H9 (cell line): ENCODE measurements around the gene DSTN. TPM values are rescaled to one million over a fixed set of nuclear protein-coding genes. Genes with fewer than 3 reads are reported as not detected.

Source experiments
- DNase-seq: peaks from one replicate; pipeline ENCODE4 v3.0.0-alpha.2; 2017
- H2AFZ ChIP-seq: one replicate; pipeline ENCODE4 v1.6.1; 2013; ENCODE audit warnings: mild to moderate bottlenecking, low read length, control low read depth, moderate library complexity
- H2AK5ac ChIP-seq: 2 replicates; pipeline ENCODE4 v1.6.1; 2013; ENCODE audit warnings: low read length, control low read depth, mixed read lengths; ENCODE audit not compliant: insufficient read length
- H2BK120ac ChIP-seq: one replicate; pipeline ENCODE4 v1.6.1; 2013; ENCODE audit warnings: low read depth, mild to moderate bottlenecking, low read length, control low read depth, inconsistent platforms; ENCODE audit not compliant: poor library complexity, severe bottlenecking
- H2BK12ac ChIP-seq: 2 replicates; pipeline ENCODE4 v1.6.1; 2013; ENCODE audit warnings: low read length, control low read depth, mixed read lengths, low read depth; ENCODE audit not compliant: insufficient read length
- H2BK15ac ChIP-seq: 2 replicates; pipeline ENCODE4 v1.6.1; 2013; ENCODE audit warnings: low read depth, low read length, control low read depth
- H2BK20ac ChIP-seq: one replicate; pipeline ENCODE4 v1.6.1; 2013; ENCODE audit warnings: low read depth, mild to moderate bottlenecking, low read length, control low read depth, inconsistent platforms; ENCODE audit not compliant: poor library complexity, severe bottlenecking
- H2BK5ac ChIP-seq: 2 replicates; pipeline ENCODE4 v1.6.1; 2013; ENCODE audit warnings: low read length, control low read depth, mixed read lengths; ENCODE audit not compliant: insufficient read length
- H3K14ac ChIP-seq: 2 replicates; pipeline ENCODE4 v1.6.1; 2013; ENCODE audit warnings: low read length, control low read depth; ENCODE audit not compliant: insufficient read depth
- H3K18ac ChIP-seq: 2 replicates; pipeline ENCODE4 v1.6.1; 2013; ENCODE audit warnings: low read depth, mild to moderate bottlenecking, mixed read lengths, low read length, control low read depth; ENCODE audit not compliant: insufficient read length
- H3K23ac ChIP-seq: 2 replicates; pipeline ENCODE4 v1.6.1; 2013; ENCODE audit warnings: low read length, control low read depth, mixed read lengths, low read depth; ENCODE audit not compliant: insufficient read length
- H3K23me2 ChIP-seq: 2 replicates; pipeline ENCODE4 v1.6.1; 2013; ENCODE audit warnings: low read depth, mild to moderate bottlenecking, mixed read lengths, low read length, control low read depth; ENCODE audit not compliant: insufficient read length, poor library complexity, severe bottlenecking
- H3K27ac ChIP-seq: 2 replicates; pipeline ENCODE4 v1.5.1; 2013; ENCODE audit warnings: low read length, control low read depth, mixed read lengths, low read depth; ENCODE audit not compliant: insufficient read length
- H3K27me3 ChIP-seq: 2 replicates; pipeline ENCODE4 v1.6.1; 2013; ENCODE audit warnings: low read length, control low read depth, inconsistent platforms; ENCODE audit not compliant: insufficient read depth
- H3K4ac ChIP-seq: 2 replicates; pipeline ENCODE4 v1.6.1; 2013; ENCODE audit warnings: low read depth, mild to moderate bottlenecking, control low read depth, inconsistent platforms, low read length, moderate library complexity
- H3K4me1 ChIP-seq: 2 replicates; pipeline ENCODE4 v1.6.1; 2013; ENCODE audit warnings: low read length, control low read depth, inconsistent platforms; ENCODE audit not compliant: insufficient read depth
- H3K4me2 ChIP-seq: 2 replicates; pipeline ENCODE4 v1.6.1; 2013; ENCODE audit warnings: low read length, control low read depth, mixed read lengths; ENCODE audit not compliant: insufficient read length, insufficient read depth
- H3K56ac ChIP-seq: 2 replicates; pipeline ENCODE4 v1.6.1; 2013; ENCODE audit warnings: low read depth, mild to moderate bottlenecking, mixed read lengths, low read length, control low read depth; ENCODE audit not compliant: insufficient read length
- H3K79me1 ChIP-seq: 2 replicates; pipeline ENCODE4 v1.6.1; 2013; ENCODE audit warnings: low read depth, mild to moderate bottlenecking, moderate library complexity, low read length, control low read depth, inconsistent platforms; ENCODE audit not compliant: insufficient read depth, poor library complexity, severe bottlenecking
- H3K79me2 ChIP-seq: 2 replicates; pipeline ENCODE4 v1.6.1; 2013; ENCODE audit warnings: low read length, control low read depth, inconsistent platforms; ENCODE audit not compliant: insufficient read depth
- H3K9ac ChIP-seq: 2 replicates; pipeline ENCODE4 v1.6.1; 2013; ENCODE audit warnings: low read length, control low read depth, mixed read lengths; ENCODE audit not compliant: insufficient read length; ENCODE audit errors: extremely low read depth
- H3K9me3 ChIP-seq: one replicate; pipeline ENCODE4 v1.6.1; 2013; ENCODE audit warnings: low read depth, low read length, inconsistent platforms; ENCODE audit not compliant: control insufficient read depth
- H3T11ph ChIP-seq: one replicate; pipeline ENCODE4 v1.6.1; 2013; ENCODE audit warnings: mild to moderate bottlenecking, low read length, control low read depth, inconsistent platforms
- H4K20me1 ChIP-seq: one replicate; pipeline ENCODE4 v1.6.1; 2013; ENCODE audit not compliant: control insufficient read depth, insufficient read length, insufficient read depth
- H4K5ac ChIP-seq: 2 replicates; pipeline ENCODE4 v1.6.1; 2013; ENCODE audit warnings: low read depth, mild to moderate bottlenecking, mixed read lengths, low read length, control low read depth; ENCODE audit not compliant: insufficient read length
- H4K8ac ChIP-seq: replicated peaks from 2 replicates; pipeline ENCODE4 v1.6.1; 2013; ENCODE audit warnings: low read length, control low read depth, mixed read lengths, low read depth; ENCODE audit not compliant: insufficient read length
- H4K91ac ChIP-seq: 2 replicates; pipeline ENCODE4 v1.6.1; 2013; ENCODE audit warnings: low read depth, mild to moderate bottlenecking, moderate library complexity, mixed read lengths, low read length, control low read depth; ENCODE audit not compliant: insufficient read length
- H3K27ac Mint-ChIP-seq, 3 experiments: 2 replicates in 2 of 3; 3 replicates in 1 of 3; pipeline ENCODE4 v1.8.0; 2020 to 2021; ENCODE audit warnings: mixed read lengths in 3 of 3, mild to moderate bottlenecking in 1 of 3, moderate library complexity in 1 of 3
- H3K27me3 Mint-ChIP-seq: 2 replicates; pipeline ENCODE4 v1.8.0; 2021; ENCODE audit warnings: low read depth, mild to moderate bottlenecking, moderate library complexity, mixed read lengths
- H3K36me3 Mint-ChIP-seq, 3 experiments: 2 replicates in 2 of 3; 3 replicates in 1 of 3; pipeline ENCODE4 v1.8.0; 2020 to 2021; ENCODE audit warnings: low read depth in 3 of 3, mixed read lengths in 3 of 3; ENCODE audit not compliant: insufficient read depth in 1 of 3
- H3K4me1 Mint-ChIP-seq, 2 experiments: 2 replicates each; pipeline ENCODE4 v1.8.0; 2020; ENCODE audit warnings: mixed read lengths in 2 of 2
- H3K4me3 Mint-ChIP-seq, 2 experiments: 2 replicates in 1 of 2; 3 replicates in 1 of 2; pipeline ENCODE4 v1.8.0; 2020 to 2021; ENCODE audit warnings: mild to moderate bottlenecking in 2 of 2, mixed read lengths in 2 of 2, moderate library complexity in 1 of 2
- H3K9me3 Mint-ChIP-seq, 2 experiments: 2 replicates in 1 of 2; 3 replicates in 1 of 2; pipeline ENCODE4 v1.8.0; 2020; ENCODE audit warnings: mild to moderate bottlenecking in 2 of 2, mixed read lengths in 2 of 2, moderate library complexity in 1 of 2
- WGBS: extraction: QIAGEN DNeasy Blood & Tissue Kit; methylation state at CpG from one replicate; pipeline ENCODE4 v1.1.7; 2013; ENCODE audit warnings: missing lambda C conversion rate, low lambda C conversion rate, mixed read lengths; ENCODE audit not compliant: insufficient read length; ENCODE audit errors: extremely low coverage; 5-methylcytosine and 5-hydroxymethylcytosine counted together
- total RNA-seq: library from RNA; stranded (reverse); gene quantifications from 2 replicates; pipeline ENCODE4 v1.2.1, GENCODE V29; 2021
- TF ChIP-seq, protein P1 (sequence below): fragments of 200-600 bp; sonication (generic); conservative IDR thresholded peaks from 3 replicates; pipeline ENCODE4 v1.8.0; 2021; ENCODE audit warnings: antibody characterized with exemption, mild to moderate bottlenecking

Gene DSTN
- total RNA-seq, 1 experiment from 2014 or later, result 145 TPM

DNA sequence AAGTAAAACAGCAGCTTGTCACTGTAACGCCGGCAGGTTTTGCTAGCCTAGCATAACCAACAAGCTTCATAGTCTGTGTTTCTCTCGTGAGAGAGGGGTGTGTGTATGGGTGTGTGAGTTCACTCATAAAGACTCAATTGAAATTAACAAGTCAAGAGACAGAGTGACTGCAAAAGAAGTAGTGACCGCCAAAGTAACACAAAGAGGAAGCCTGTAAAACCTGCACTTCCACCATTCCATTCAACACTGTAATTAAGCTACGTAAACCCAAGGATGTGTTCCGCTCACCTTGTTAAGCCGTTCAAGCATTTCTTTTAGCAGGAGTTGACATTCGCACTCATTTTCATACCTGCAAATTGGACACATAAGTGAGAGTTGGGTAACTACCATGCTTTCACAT, 45.3 kb upstream of the DSTN start:
- Histone ChIP-seq H4K91ac (no peak overlapping the region), H3K23me2 (no peaks in the 10 kb centered on the region), H3K4me1 (no peaks in the 10 kb centered on the region), H3T11ph (no peak overlapping the region), H4K8ac (no peak overlapping the region), H3K27me3 (no peaks in the 10 kb centered on the region), H3K9me3 (no peaks in the 10 kb centered on the region), H3K4ac (no peak overlapping the region), H3K23ac (no peak overlapping the region), H3K79me2 (no peaks in the 10 kb centered on the region), H2BK5ac (no peak overlapping the region), H3K56ac (no peak overlapping the region), H2AK5ac (no peak overlapping the region), H3K9ac (no peak overlapping the region), H3K4me2 (no peak overlapping the region), H3K18ac (no peak overlapping the region), H2BK12ac (no peak overlapping the region), H2BK15ac (no peak overlapping the region), H4K5ac (no peak overlapping the region), H3K27ac (no peak overlapping the region), H2BK20ac (no peak overlapping the region), H2AFZ (no peak overlapping the region), H4K20me1 (no peaks in the 10 kb centered on the region), H3K14ac (no peak overlapping the region), H3K79me1 (no peaks in the 10 kb centered on the region), H2BK120ac (no peak overlapping the region)
- no peak for DNase-seq
- Mint-ChIP-seq H3K27ac (no peak overlapping the region), H3K9me3 (no peaks in the 10 kb centered on the region), H3K4me3 (no peak overlapping the region), H3K36me3 (no peaks in the 10 kb centered on the region; a peak in 1 of 7 replicates), H3K4me1 (peaks cover 5 to 10% of the 10 kb centered on the region in 2 experiments), H3K27me3 (peaks cover 5% of the 10 kb centered on the region)
- no CpG with 5 or more reads among the region's 8 CpGs for WGBS
- TF ChIP-seq, protein P1, sequence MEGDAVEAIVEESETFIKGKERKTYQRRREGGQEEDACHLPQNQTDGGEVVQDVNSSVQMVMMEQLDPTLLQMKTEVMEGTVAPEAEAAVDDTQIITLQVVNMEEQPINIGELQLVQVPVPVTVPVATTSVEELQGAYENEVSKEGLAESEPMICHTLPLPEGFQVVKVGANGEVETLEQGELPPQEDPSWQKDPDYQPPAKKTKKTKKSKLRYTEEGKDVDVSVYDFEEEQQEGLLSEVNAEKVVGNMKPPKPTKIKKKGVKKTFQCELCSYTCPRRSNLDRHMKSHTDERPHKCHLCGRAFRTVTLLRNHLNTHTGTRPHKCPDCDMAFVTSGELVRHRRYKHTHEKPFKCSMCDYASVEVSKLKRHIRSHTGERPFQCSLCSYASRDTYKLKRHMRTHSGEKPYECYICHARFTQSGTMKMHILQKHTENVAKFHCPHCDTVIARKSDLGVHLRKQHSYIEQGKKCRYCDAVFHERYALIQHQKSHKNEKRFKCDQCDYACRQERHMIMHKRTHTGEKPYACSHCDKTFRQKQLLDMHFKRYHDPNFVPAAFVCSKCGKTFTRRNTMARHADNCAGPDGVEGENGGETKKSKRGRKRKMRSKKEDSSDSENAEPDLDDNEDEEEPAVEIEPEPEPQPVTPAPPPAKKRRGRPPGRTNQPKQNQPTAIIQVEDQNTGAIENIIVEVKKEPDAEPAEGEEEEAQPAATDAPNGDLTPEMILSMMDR, result no peak
